ENCODE results near the gene VAV3.

Gene VAV3

GRCh38 chr1:107597290-107597689, 367.7 kb downstream of the VAV3 start:
- no peak for DNase-seq (ENCODE audit: low spot score)
- in situ Hi-C loops (cut with MboI; ENCODE audit: low sequenced_read_pairs, unreplicated experiment), result no loop called here
- TF ChIP-seq, protein P1, sequence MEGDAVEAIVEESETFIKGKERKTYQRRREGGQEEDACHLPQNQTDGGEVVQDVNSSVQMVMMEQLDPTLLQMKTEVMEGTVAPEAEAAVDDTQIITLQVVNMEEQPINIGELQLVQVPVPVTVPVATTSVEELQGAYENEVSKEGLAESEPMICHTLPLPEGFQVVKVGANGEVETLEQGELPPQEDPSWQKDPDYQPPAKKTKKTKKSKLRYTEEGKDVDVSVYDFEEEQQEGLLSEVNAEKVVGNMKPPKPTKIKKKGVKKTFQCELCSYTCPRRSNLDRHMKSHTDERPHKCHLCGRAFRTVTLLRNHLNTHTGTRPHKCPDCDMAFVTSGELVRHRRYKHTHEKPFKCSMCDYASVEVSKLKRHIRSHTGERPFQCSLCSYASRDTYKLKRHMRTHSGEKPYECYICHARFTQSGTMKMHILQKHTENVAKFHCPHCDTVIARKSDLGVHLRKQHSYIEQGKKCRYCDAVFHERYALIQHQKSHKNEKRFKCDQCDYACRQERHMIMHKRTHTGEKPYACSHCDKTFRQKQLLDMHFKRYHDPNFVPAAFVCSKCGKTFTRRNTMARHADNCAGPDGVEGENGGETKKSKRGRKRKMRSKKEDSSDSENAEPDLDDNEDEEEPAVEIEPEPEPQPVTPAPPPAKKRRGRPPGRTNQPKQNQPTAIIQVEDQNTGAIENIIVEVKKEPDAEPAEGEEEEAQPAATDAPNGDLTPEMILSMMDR (IDR thresholded peaks at IDR 0.05; ENCODE audit: borderline replicate concordance, control extremely low read depth, extremely low read depth, insufficient read depth, missing control alignments), result no peak

DNA sequence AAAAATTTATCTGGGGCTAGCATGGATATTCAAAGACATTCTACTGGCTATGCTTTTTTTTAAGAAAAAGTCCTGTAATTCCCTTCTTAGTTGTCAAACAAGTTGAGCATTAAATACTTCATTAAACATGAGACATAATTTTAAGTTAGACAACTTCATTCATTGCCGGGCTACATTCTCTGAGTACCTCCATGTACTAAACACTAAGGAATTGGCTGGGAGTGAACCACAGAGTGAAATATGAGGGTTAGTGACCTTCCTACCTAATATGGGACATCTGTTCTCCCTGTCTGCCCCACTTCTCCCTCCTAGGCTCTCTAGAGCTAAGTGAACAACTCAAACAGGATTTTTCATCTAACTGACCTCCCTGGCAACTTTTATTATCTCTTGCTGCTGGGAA, 370.4 kb downstream of the VAV3 start:
- TF ChIP-seq, protein P1 (IDR thresholded peaks at IDR 0.05; ENCODE audit: borderline replicate concordance, control extremely low read depth, extremely low read depth, insufficient read depth, missing control alignments), result no peak
- in situ Hi-C loops (cut with MboI; ENCODE audit: low sequenced_read_pairs, unreplicated experiment), result no loop called here
- DNase-seq (ENCODE audit: low spot score), result no peak

DNA sequence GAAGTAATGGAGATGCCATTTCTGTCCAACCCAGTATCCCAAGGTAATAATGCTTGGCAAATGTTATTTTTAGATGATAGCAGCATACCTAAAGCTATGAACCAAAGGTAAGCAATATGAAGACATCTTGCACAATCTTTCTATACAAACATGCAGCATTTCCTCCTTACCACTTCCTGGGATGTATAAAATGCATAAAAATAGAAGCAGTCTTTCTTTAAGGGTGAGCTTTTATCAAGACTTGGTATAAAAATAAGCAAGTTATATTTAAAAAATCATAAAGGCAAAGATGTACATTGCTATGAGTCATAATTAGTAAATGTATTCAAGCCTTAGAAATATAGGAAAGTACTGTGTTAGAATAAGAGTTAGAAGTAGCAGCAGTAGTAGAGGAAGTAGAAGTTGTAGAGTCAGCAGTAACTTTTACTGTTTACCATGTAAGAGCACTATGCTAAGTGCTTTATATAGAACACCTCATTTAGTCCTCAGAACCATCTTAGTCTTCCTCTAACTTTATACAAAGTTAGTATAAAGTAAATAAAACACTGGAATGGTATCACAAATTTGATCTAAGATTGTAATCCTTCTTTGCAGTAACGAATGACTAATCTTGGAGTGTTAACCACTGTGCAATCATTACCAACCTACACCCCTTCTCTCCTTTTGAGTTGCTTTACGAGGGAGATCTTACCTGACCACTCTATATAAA, 371.3 kb downstream of the VAV3 start:
- in situ Hi-C loops (cut with MboI; ENCODE audit: low sequenced_read_pairs, unreplicated experiment), result no loop called here
- no peak for DNase-seq (ENCODE audit: low spot score)
- TF ChIP-seq, protein P1 (IDR thresholded peaks at IDR 0.05; ENCODE audit: borderline replicate concordance, control extremely low read depth, extremely low read depth, insufficient read depth, missing control alignments), result no peak

DNA sequence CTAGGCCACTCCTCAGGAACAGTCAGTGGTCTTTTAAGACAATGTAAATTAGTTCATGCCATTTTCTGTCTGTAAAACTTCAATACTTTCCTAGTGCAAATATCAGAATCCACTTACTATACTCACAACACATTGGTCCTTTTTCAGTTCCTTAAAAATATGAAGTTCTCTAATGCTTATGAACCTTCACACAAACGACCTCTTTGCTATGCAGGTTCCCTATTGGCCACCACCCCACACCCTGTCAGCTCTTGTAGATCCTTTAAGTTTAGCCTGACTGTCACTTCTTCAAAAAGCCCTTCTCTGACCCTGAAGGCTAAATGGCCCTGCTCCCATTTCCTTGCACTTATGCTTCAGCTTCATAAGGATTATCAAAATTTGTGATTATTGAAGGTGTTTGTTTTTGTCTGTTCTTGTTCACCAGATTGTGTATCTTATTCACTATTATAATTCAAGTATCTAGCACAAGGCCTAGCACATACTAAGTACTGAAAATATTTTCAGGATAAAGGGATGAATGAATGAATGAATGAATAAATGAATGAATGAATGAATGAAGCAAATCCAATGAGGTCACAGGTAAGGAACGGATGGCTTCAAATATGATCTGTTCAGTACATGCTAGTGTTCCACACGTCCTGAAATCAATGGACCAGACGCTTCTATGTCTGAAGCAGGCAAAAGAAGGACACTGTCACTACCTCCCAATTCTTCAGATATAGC, 373.9 kb downstream of the VAV3 start:
- DNase-seq (ENCODE audit: low spot score), result no peak
- TF ChIP-seq, protein P1 (IDR thresholded peaks at IDR 0.05; ENCODE audit: borderline replicate concordance, control extremely low read depth, extremely low read depth, insufficient read depth, missing control alignments), result no peak

DNA sequence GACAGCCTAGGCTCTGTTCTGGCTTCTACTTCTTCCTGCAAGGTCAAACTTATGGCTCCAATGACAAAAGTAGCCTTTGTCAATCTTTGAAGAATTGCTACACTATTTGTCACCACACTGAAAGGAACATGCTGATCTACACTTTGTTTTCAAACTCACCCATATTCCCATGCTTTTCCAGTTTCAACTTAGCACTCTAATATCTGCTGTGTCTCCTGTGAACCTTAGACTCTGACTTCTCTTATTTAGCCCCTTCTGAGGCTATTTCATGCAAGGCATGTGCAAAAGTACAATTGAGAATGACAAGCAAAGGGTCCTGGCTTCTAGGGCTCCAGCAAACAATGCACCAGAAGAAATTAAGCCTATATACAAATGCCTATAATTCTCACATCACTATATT, 374.9 kb downstream of the VAV3 start:
- DNase-seq (ENCODE audit: low spot score), result no peak
- TF ChIP-seq, protein P1 (IDR thresholded peaks at IDR 0.05; ENCODE audit: borderline replicate concordance, control extremely low read depth, extremely low read depth, insufficient read depth, missing control alignments), result no peak
- in situ Hi-C loops (cut with MboI; ENCODE audit: low sequenced_read_pairs, unreplicated experiment), result no loop called here

More for the DNA sequence above, 373.9 kb downstream of the VAV3 start:
- in situ Hi-C loops (cut with MboI; ENCODE audit: low sequenced_read_pairs, unreplicated experiment), result no loop called here

GRCh38 chr1:107588321-107588720, 376.7 kb downstream of the VAV3 start:
- DNase-seq (ENCODE audit: low spot score), result no peak
- TF ChIP-seq, protein P1 (IDR thresholded peaks at IDR 0.05; ENCODE audit: borderline replicate concordance, control extremely low read depth, extremely low read depth, insufficient read depth, missing control alignments), result no peak
- in situ Hi-C loops (cut with MboI; ENCODE audit: low sequenced_read_pairs, unreplicated experiment), result no loop called here

All from GM13976 (cell line).